SK-N-MC (cell line): ENCODE results near the gene B2M.

Experiments
- DNase-seq: peaks from one replicate; pipeline ENCODE4 v3.0.0-alpha.2; 2011; ENCODE audit warnings: low read depth, low spot score
- H3K27ac ChIP-seq: fragments of 200-600 bp; sonication (generic); 2 replicates; pipeline ENCODE4 v1.5.1; 2016; ENCODE audit warnings: mixed run types
- H3K36me3 ChIP-seq: fragments of 200-600 bp; sonication (generic); 2 replicates; pipeline ENCODE4 v1.6.1; 2017; ENCODE audit warnings: antibody characterized with exemption, low read length, mixed read lengths; ENCODE audit not compliant: insufficient read depth
- H3K4me3 ChIP-seq: fragments of 200-600 bp; sonication (generic); 2 replicates; pipeline ENCODE4 v1.5.1; 2016
- H3K9ac ChIP-seq: fragments of 200-600 bp; sonication (generic); 2 replicates; pipeline ENCODE4 v1.8.0; 2017; ENCODE audit warnings: mixed run types, mixed read lengths; ENCODE audit not compliant: insufficient read length
- H3K9me3 ChIP-seq: fragments of 200-600 bp; sonication (generic); 2 replicates; pipeline ENCODE4 v1.6.1; 2017; ENCODE audit warnings: low read depth, mild to moderate bottlenecking, antibody characterized with exemption, low read length, moderate library complexity, mixed read lengths
- EZH2 ChIP-seq: fragments of 200-600 bp; sonication (generic); IDR thresholded peaks from one replicate; pipeline ENCODE4 v1.6.1; 2017; ENCODE audit warnings: antibody characterized with exemption
- FOXP2 ChIP-seq: optimal IDR thresholded peaks from 2 replicates; pipeline ENCODE3; 2011; ENCODE audit warnings: mild to moderate bottlenecking, moderate library complexity; ENCODE audit not compliant: insufficient read depth; ENCODE audit errors: extremely low read length, control extremely low read depth
- POLR2AphosphoS5 ChIP-seq: IDR thresholded peaks from 2 replicates; pipeline ENCODE4 v1.6.1; 2012; ENCODE audit warnings: mild to moderate bottlenecking, low read depth, low read length, borderline replicate concordance

The B2M gene

GRCh38 chr15:44711096-44711742 lies at the start of gene B2M, which contains the start of gene PATL2:
B2M (plus strand) TSS chr15:44711517; CDS start chr15:44711547, 30 bp downstream.
PATL2 (minus strand) TSS chr15:44711323; CDS start chr15:44676490, 34,833 bp downstream.
- peak within 1 kb of the TSS; percentile 80 for H3K27ac ChIP-seq
- H3K9ac ChIP-seq: peak within 1 kb of the TSS; percentile 91
- peaks cover 16% of the 10 kb centered on the region for H3K36me3 ChIP-seq
- peak within 1 kb of the TSS; percentile 95 for H3K4me3 ChIP-seq
- peak; percentile 92 for DNase-seq
- no peaks in the 10 kb centered on the region for H3K9me3 ChIP-seq
- TF ChIP-seq EZH2 (no peak), POLR2AphosphoS5 (peak; percentile 100)

GRCh38 chr15:44661576-44661975 lies 49.7 kb upstream of the B2M start:
- TF ChIP-seq FOXP2 (no peak), POLR2AphosphoS5 (no peak), EZH2 (no peak)
- Histone ChIP-seq H3K9me3 (no peaks in the 10 kb centered on the region), H3K36me3 (peaks cover 7% of the 10 kb centered on the region; the same call in 1 of the 2 replicates), H3K4me3 (peak overlapping the region; percentile 27; the same call in 1 of the 2 replicates), H3K9ac (peak overlapping the region; percentile 54), H3K27ac (no peak overlapping the region)
- no peak for DNase-seq

GRCh38 chr15:44662478-44663409 lies 48.6 kb upstream of the B2M start:
- no peak for DNase-seq
- TF ChIP-seq EZH2 (no peak), POLR2AphosphoS5 (no peak), FOXP2 (no peak)
- H3K27ac ChIP-seq: peak overlapping the region; percentile 84

GRCh38 chr15:44663410-44664308 lies 47.7 kb upstream of the B2M start, which contains the start of gene SPG11:
SPG11 (minus strand) TSS chr15:44663662; CDS start chr15:44663647, 15 bp downstream.
- peak within 1 kb of the TSS; percentile 85 for H3K9ac ChIP-seq
- H3K36me3 ChIP-seq: peaks cover 7% of the 10 kb centered on the region; the same call in 1 of the 2 replicates
- H3K27ac ChIP-seq: peak within 1 kb of the TSS; percentile 86
- TF ChIP-seq POLR2AphosphoS5 (peak; percentile 78), FOXP2 (peak; percentile 31), EZH2 (no peak)
- H3K9me3 ChIP-seq: no peaks in the 10 kb centered on the region
- peak; percentile 73 for DNase-seq
- H3K4me3 ChIP-seq: peak within 1 kb of the TSS; percentile 81

More at GRCh38 chr15:44662478-44663409, 48.6 kb upstream of the B2M start:
- Histone ChIP-seq H3K36me3 (peaks cover 7% of the 10 kb centered on the region; the same call in 1 of the 2 replicates), H3K9ac (peak overlapping the region; percentile 85), H3K4me3 (peak overlapping the region; percentile 81), H3K9me3 (no peaks in the 10 kb centered on the region)

GRCh38 chr15:44666210-44667038 lies 44.9 kb upstream of the B2M start:
- DNase-seq: no peak
- Histone ChIP-seq H3K9ac (no peak overlapping the region), H3K9me3 (no peaks in the 10 kb centered on the region), H3K27ac (no peak overlapping the region), H3K36me3 (no peaks in the 10 kb centered on the region), H3K4me3 (no peak overlapping the region)
- TF ChIP-seq POLR2AphosphoS5 (no peak), FOXP2 (no peak), EZH2 (no peak)

- H3K27ac ChIP-seq: no peak overlapping the region
- no peak overlapping the region for H3K9ac ChIP-seq
- H3K36me3 ChIP-seq: no peaks in the 10 kb centered on the region
- no peak overlapping the region for H3K4me3 ChIP-seq
- no peaks in the 10 kb centered on the region for H3K9me3 ChIP-seq
- no peak for DNase-seq
- TF ChIP-seq EZH2 (no peak), FOXP2 (no peak), POLR2AphosphoS5 (no peak)
These were observed 44.3 kb upstream of the B2M start for GRCh38 chr15:44667039-44667360.

GRCh38 chr15:44668921-44669320 lies 42.4 kb upstream of the B2M start:
- Histone ChIP-seq H3K4me3 (no peak overlapping the region), H3K36me3 (no peaks in the 10 kb centered on the region), H3K9me3 (no peaks in the 10 kb centered on the region), H3K9ac (no peak overlapping the region), H3K27ac (no peak overlapping the region)
- TF ChIP-seq EZH2 (no peak), POLR2AphosphoS5 (no peak), FOXP2 (no peak)
- no peak for DNase-seq
